H1 (cell line): ENCODE measurements around the gene COL12A1. TPM values are rescaled to one million over a fixed set of nuclear protein-coding genes. Genes with fewer than 3 reads are reported as not detected.

ENCODE experiments used
- CTCF ChIA-PET: fragments of 300-600 bp; sonication (Branson Sonifier 250); formaldehyde crosslinking; loops from one replicate; lab custom pipeline; 2021; ENCODE audit not compliant: partially characterized antibody; lab: Charles Lee
- POLR2A ChIA-PET: fragments of 300-600 bp; sonication (Branson Sonifier 250); formaldehyde crosslinking; loops from one replicate; lab custom pipeline; 2021; ENCODE audit warnings: inconsistent platforms; ENCODE audit not compliant: partially characterized antibody; lab: Charles Lee
- DNase-seq, 2 experiments: peaks; one replicate each; pipeline versions ENCODE4 v3.0.0 to v3.0.0-alpha.2; 2010 to 2022; ENCODE audit warnings: low spot score in 2 of 2, low read depth in 1 of 2, mixed read lengths in 1 of 2
- FAIRE-seq: peaks from 2 replicates; lab custom pipeline; 2011; peaks lifted over from hg19 to GRCh38; lab: Jason Lieb, UNC
- H2AFZ ChIP-seq: 2 replicates; pipeline ENCODE4 v1.8.1; 2012; ENCODE audit warnings: low read length, inconsistent platforms
- H2AK5ac ChIP-seq: 2 replicates; pipeline ENCODE4 v1.6.1; 2013; ENCODE audit warnings: low read depth, low read length
- H2BK120ac ChIP-seq: replicated peaks from 2 replicates; pipeline ENCODE3; 2013; ENCODE audit warnings: low read depth, low read length, inconsistent platforms
- H2BK12ac ChIP-seq: 2 replicates; pipeline ENCODE4 v1.6.1; 2013; ENCODE audit warnings: low read depth, low read length
- H2BK15ac ChIP-seq: 2 replicates; pipeline ENCODE4 v1.6.1; 2013; ENCODE audit warnings: low read length
- H2BK20ac ChIP-seq: 2 replicates; pipeline ENCODE4 v1.6.1; 2013; ENCODE audit warnings: low read length
- H2BK5ac ChIP-seq: 2 replicates; pipeline ENCODE4 v1.6.1; 2013; ENCODE audit warnings: low read depth, low read length
- H3K14ac ChIP-seq: 2 replicates; pipeline ENCODE4 v1.6.1; 2013; ENCODE audit warnings: inconsistent platforms; ENCODE audit not compliant: insufficient read length
- H3K18ac ChIP-seq: 2 replicates; pipeline ENCODE4 v1.6.1; 2013; ENCODE audit warnings: low read length; ENCODE audit errors: extremely low read depth
- H3K23ac ChIP-seq: 2 replicates; pipeline ENCODE4 v1.6.1; 2013; ENCODE audit warnings: inconsistent platforms; ENCODE audit not compliant: insufficient read length
- H3K23me2 ChIP-seq: 2 replicates; pipeline ENCODE4 v1.6.1; 2013; ENCODE audit warnings: low read depth, low read length
- H3K27ac ChIP-seq: 2 replicates; pipeline ENCODE4 v1.6.1; 2011; ENCODE audit warnings: low read depth, low read length, inconsistent platforms
- H3K27me3 ChIP-seq, 4 experiments: replicated peaks in 1 of 4; 1 replicate in 1 of 4; 2 replicates in 3 of 4; pipeline versions ENCODE4 v1.6.1 to v1.8.1; 2011 to 2013; ENCODE audit warnings: low read length in 3 of 4, mild to moderate bottlenecking in 3 of 4, inconsistent platforms in 2 of 4, mixed read lengths in 2 of 4, moderate library complexity in 1 of 4; ENCODE audit not compliant: control insufficient read depth in 3 of 4, insufficient read depth in 3 of 4; ENCODE audit errors: extremely low read depth in 1 of 4
- H3K36me3 ChIP-seq, 4 experiments: 2 replicates each; pipeline versions ENCODE4 v1.6.1 to v1.8.1; 2011 to 2013; ENCODE audit warnings: mild to moderate bottlenecking in 4 of 4, low read length in 3 of 4, moderate library complexity in 2 of 4, control low read depth in 1 of 4, inconsistent platforms in 1 of 4; ENCODE audit not compliant: insufficient read depth in 4 of 4, control insufficient read depth in 2 of 4
- H3K4ac ChIP-seq: replicated peaks from 2 replicates; pipeline ENCODE3; 2013; ENCODE audit warnings: low read length, low read depth, mixed read lengths, inconsistent platforms; ENCODE audit not compliant: insufficient read length
- H3K4me1 ChIP-seq, 4 experiments: replicated peaks in 1 of 4; 1 replicate in 1 of 4; 2 replicates in 3 of 4; pipeline versions ENCODE4 v1.6.1 to v1.8.1; 2011 to 2013; ENCODE audit warnings: low read length in 3 of 4, inconsistent platforms in 2 of 4, mixed read lengths in 1 of 4; ENCODE audit not compliant: insufficient read depth in 4 of 4, control insufficient read depth in 3 of 4
- H3K4me2 ChIP-seq, 2 experiments: 2 replicates each; pipeline versions ENCODE4 v1.6.1 to v1.8.1; 2011 to 2013; ENCODE audit warnings: low read depth in 2 of 2, low read length in 2 of 2, control low read depth in 1 of 2, inconsistent platforms in 1 of 2, mild to moderate bottlenecking in 1 of 2; ENCODE audit not compliant: insufficient read depth in 1 of 2
- H3K4me3 ChIP-seq, 4 experiments: fragments of 200-600, 300-600 bp in 1 of 4; sonication (generic), shearing (Covaris generic), sonication (Bioruptor Twin) in 1 of 4; 2 replicates each; pipeline versions ENCODE4 v1.5.1 to v1.8.1; 2011 to 2016; ENCODE audit warnings: low read length in 4 of 4, low read depth in 3 of 4, control low read depth in 2 of 4, inconsistent platforms in 2 of 4, mild to moderate bottlenecking in 2 of 4, mixed read lengths in 1 of 4, moderate library complexity in 1 of 4; ENCODE audit not compliant: insufficient read depth in 2 of 4; ENCODE audit errors: extremely low read depth in 1 of 4
- H3K56ac ChIP-seq: replicated peaks from 2 replicates; pipeline ENCODE3; 2013; ENCODE audit warnings: low read depth, mild to moderate bottlenecking, mixed read lengths, low read length, inconsistent platforms; ENCODE audit not compliant: insufficient read length
- H3K79me1 ChIP-seq: 2 replicates; pipeline ENCODE4 v1.6.1; 2013; ENCODE audit warnings: low read depth, low read length, control low read depth
- H3K79me2 ChIP-seq, 2 experiments: 2 replicates each; pipeline versions ENCODE4 v1.6.1 to v1.8.1; 2012 to 2013; ENCODE audit warnings: low read length in 2 of 2, mild to moderate bottlenecking in 2 of 2, inconsistent platforms in 1 of 2; ENCODE audit not compliant: insufficient read depth in 2 of 2, control insufficient read depth in 1 of 2
- H3K9ac ChIP-seq, 4 experiments: replicated peaks in 1 of 4; 1 replicate in 1 of 4; 2 replicates in 3 of 4; pipeline versions ENCODE4 v1.6.1 to v1.8.1; 2011 to 2013; ENCODE audit warnings: low read depth in 3 of 4, low read length in 3 of 4, control low read depth in 2 of 4, mild to moderate bottlenecking in 2 of 4, moderate library complexity in 2 of 4, inconsistent platforms in 1 of 4; ENCODE audit errors: extremely low read depth in 1 of 4
- H3K9me3 ChIP-seq, 2 experiments: 2 replicates each; pipeline versions ENCODE4 v1.6.1 to v1.8.1; 2012 to 2013; ENCODE audit warnings: mild to moderate bottlenecking in 2 of 2, moderate library complexity in 2 of 2, control low read depth in 1 of 2, inconsistent platforms in 1 of 2, low read depth in 1 of 2, low read length in 1 of 2, mixed read lengths in 1 of 2; ENCODE audit not compliant: insufficient read depth in 2 of 2
- H4K20me1 ChIP-seq, 2 experiments: replicated peaks in 1 of 2; 2 replicates each; pipeline versions ENCODE3 to v1.8.1; 2011 to 2013; ENCODE audit warnings: inconsistent platforms in 2 of 2, low read length in 2 of 2, mild to moderate bottlenecking in 1 of 2; ENCODE audit not compliant: insufficient read depth in 2 of 2, control insufficient read depth in 1 of 2
- H4K5ac ChIP-seq: 2 replicates; pipeline ENCODE4 v1.6.1; 2013; ENCODE audit warnings: low read length, low read depth, mixed read lengths, inconsistent platforms; ENCODE audit not compliant: insufficient read length
- H4K8ac ChIP-seq: 2 replicates; pipeline ENCODE4 v1.8.0; 2013; ENCODE audit warnings: mild to moderate bottlenecking, moderate library complexity, low read length, inconsistent platforms; ENCODE audit not compliant: insufficient read depth; ENCODE audit errors: extremely low read depth
- H4K91ac ChIP-seq: replicated peaks from 2 replicates; pipeline ENCODE3; 2013; ENCODE audit warnings: low read length, mixed read lengths, inconsistent platforms; ENCODE audit not compliant: insufficient read length
- CBX5 ChIP-seq: fragments of 300-800, 300-1000 bp; sonication (generic); IDR thresholded peaks from 2 replicates; pipeline ENCODE4 v1.7.1; 2016; ENCODE audit warnings: antibody characterized with exemption, low read length, low read depth
- FOSL1 ChIP-seq: IDR thresholded peaks from 2 replicates; pipeline ENCODE4 v1.6.1; 2011; ENCODE audit warnings: mild to moderate bottlenecking, low read depth, low read length, moderate library complexity; ENCODE audit not compliant: insufficient read depth
- NANOG ChIP-seq: IDR thresholded peaks from 2 replicates; pipeline ENCODE4 v1.6.1; 2011; ENCODE audit warnings: low read length, low read depth, mild to moderate bottlenecking, inconsistent platforms; ENCODE audit not compliant: insufficient read depth, poor library complexity, severe bottlenecking
- WGBS, 2 experiments: shearing (Covaris generic) in 1 of 2; methylation state at CpG; one replicate each; pipeline versions ENCODE4 v1.1.6 to v1.1.7; 2013 to 2015; ENCODE audit warnings: low lambda C conversion rate in 2 of 2, mixed read lengths in 2 of 2, inconsistent platforms in 1 of 2, low coverage in 1 of 2, missing lambda C conversion rate in 1 of 2; ENCODE audit not compliant: insufficient replicate concordance in 2 of 2, insufficient coverage in 1 of 2, insufficient read length in 1 of 2; ENCODE audit errors: extremely low coverage in 1 of 2, missing lambda C conversion rate in 1 of 2; 5-methylcytosine and 5-hydroxymethylcytosine counted together
- polyA plus RNA-seq, 7 experiments: library from polyadenylated mRNA; depleted of rRNA in 3 of 7; stranded (reverse) in 5 of 7; unstranded in 2 of 7; fragments of >200 nt in 5 of 7; fragments of 200-250 nt in 2 of 7; gene quantifications; 1 replicate in 5 of 7; 2 replicates in 1 of 7; 4 replicates in 1 of 7; pipeline versions ENCODE4 v1.2.1 to v1.2.3, GENCODE V29; 2011 to 2013; ENCODE audit warnings: missing spikeins in 2 of 7, mixed read lengths in 2 of 7
- total RNA-seq: library from RNA; stranded (reverse); fragmentation: NEBNext Ultra II Directional; extraction: Animal tissue kit (Norgen Biotek cat#: 25700); gene quantifications from 2 replicates; pipeline ENCODE4 v1.2.1, GENCODE V29; 2021

The COL12A1 gene
- total and polyA plus RNA-seq, 2 of the 8 experiments (the other 6 are each of a cell fraction or from before 2014, with no cell fraction given): 1.4 to 4.7 TPM

DNA sequence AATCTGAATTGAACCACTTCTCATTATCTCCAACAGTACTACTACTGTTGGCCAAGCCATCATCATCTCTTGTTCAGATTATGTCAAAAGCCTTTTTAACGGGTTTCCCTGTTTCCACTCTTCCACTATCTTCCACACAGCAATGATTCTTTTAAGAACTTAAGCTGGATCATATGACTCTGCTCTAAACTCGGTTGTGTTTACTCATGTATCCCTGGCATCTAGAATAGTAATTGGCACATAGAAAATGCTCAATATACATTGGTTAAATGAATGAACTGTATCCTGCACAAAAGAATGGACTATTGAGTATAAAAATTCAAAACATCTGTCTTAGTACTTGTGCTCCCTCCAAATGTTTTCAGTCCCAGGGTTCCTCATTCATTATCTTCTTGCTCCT lies 40.5 kb upstream of the COL12A1 start:
- Histone ChIP-seq H3K36me3 (peaks cover 0 to under 1% (median 0%) of the 10 kb centered on the region in 4 experiments; a peak in 1 of 8 replicates), H2BK12ac (no peak overlapping the region), H4K91ac (no peak overlapping the region), H4K8ac (no peak overlapping the region)
- TF ChIP-seq FOSL1: no peak
- TF ChIP-seq CBX5: no peak
- TF ChIP-seq NANOG: no peak
- TF ChIP-seq, all 59 proteins: peak for 0
- no peak overlapping the region for H2BK20ac ChIP-seq
- H2AK5ac ChIP-seq: no peak overlapping the region
- WGBS, 2 experiments: 85% methylated on average over 2 of the region's 2 CpGs; no CpG with 5 or more reads in 1 of the 2 experiments
- no peak overlapping the region for H3K27ac ChIP-seq
- ChIA-PET CTCF (no interaction called here), POLR2A (interaction anchor here (1.0 kb wide), 1 partner anchor 356 kb away, joined by 3 read pairs; the partner anchor contains the start of gene SENP6)
- no peaks in the 10 kb centered on the region for H4K20me1 ChIP-seq
- H2BK15ac ChIP-seq: no peak overlapping the region
- H3K4me1 ChIP-seq: peaks cover 0 to 11% (median 4%) of the 10 kb centered on the region in 4 experiments; a peak in 3 of 7 replicates
- DNase-seq (no peak), FAIRE-seq (no peak)
- H3K56ac ChIP-seq: no peak overlapping the region
- H2AFZ ChIP-seq: no peak overlapping the region
- H3K79me1 ChIP-seq: no peaks in the 10 kb centered on the region
- H2BK120ac ChIP-seq: no peak overlapping the region
- peaks cover 2% of the 10 kb centered on the region; the same call in 1 of the 2 replicates for H3K23me2 ChIP-seq
- no peak overlapping the region for H3K4ac ChIP-seq
- H3K18ac ChIP-seq: no peak overlapping the region
- H3K27me3 ChIP-seq: no peaks in the 10 kb centered on the region
- H3K4me3 ChIP-seq: no peak overlapping the region
- no peak overlapping the region for H3K14ac ChIP-seq
- no peak overlapping the region for H3K23ac ChIP-seq
- no peak overlapping the region for H2BK5ac ChIP-seq
- no peak overlapping the region for H3K9ac ChIP-seq
- H3K79me2 ChIP-seq: peaks cover 0 to 22% of the 10 kb centered on the region in 2 experiments; a peak in 2 of 4 replicates
- no peaks in the 10 kb centered on the region for H3K9me3 ChIP-seq
- H4K5ac ChIP-seq: no peak overlapping the region
- no peak overlapping the region for H3K4me2 ChIP-seq
